K562 (cell line): Measurements from ENCODE around the gene FOXJ2. TPM values are rescaled to one million over a fixed set of nuclear protein-coding genes. Genes with fewer than 3 reads are reported as not detected.

Experiments
- CBX2 ChIP-seq: fragments of 200-600 bp; sonication (generic); IDR thresholded peaks from one replicate; pipeline ENCODE4 v1.6.1; 2012; ENCODE audit warnings: mild to moderate bottlenecking, low read length, inconsistent platforms; ENCODE audit not compliant: insufficient read depth, poor library complexity, severe bottlenecking
- ESRRA ChIP-seq: fragments of 450-650 bp; IDR thresholded peaks from 2 replicates; pipeline ENCODE4 v1.6.1; 2014; ENCODE audit warnings: low read depth, mild to moderate bottlenecking, moderate library complexity, borderline replicate concordance
- FIP1L1 ChIP-seq: fragments of 200-400 bp; formaldehyde crosslinking; IDR thresholded peaks from 2 replicates; pipeline ENCODE4 v1.6.1; 2018; ENCODE audit warnings: mild to moderate bottlenecking, low read depth, low read length; ENCODE audit not compliant: poor library complexity, severe bottlenecking
- IRF2 ChIP-seq: sonication (generic); formaldehyde crosslinking; IDR thresholded peaks from 2 replicates; pipeline ENCODE4 v1.8.1; 2022; ENCODE audit warnings: mild to moderate bottlenecking, missing genetic modification reagents
- KDM5B ChIP-seq: fragments of 200-600 bp; sonication (generic); IDR thresholded peaks from 2 replicates; pipeline ENCODE4 v1.6.1; 2012; ENCODE audit warnings: low read depth, mild to moderate bottlenecking, moderate library complexity, low read length, control low read depth, inconsistent platforms; ENCODE audit not compliant: insufficient replicate concordance
- KLF13 ChIP-seq: fragments of 450-650 bp; IDR thresholded peaks from 2 replicates; pipeline ENCODE4 v1.6.1; 2016; ENCODE audit warnings: missing genetic modification characterization, low read depth, mild to moderate bottlenecking, missing compliant biosample characterization, moderate library complexity, borderline replicate concordance
- PHF20 ChIP-seq: fragments of 450-650 bp; IDR thresholded peaks from 2 replicates; pipeline ENCODE4 v1.6.1; 2018; ENCODE audit not compliant: partially characterized antibody
- PML ChIP-seq: IDR thresholded peaks from 2 replicates; pipeline ENCODE4 v1.6.1; 2012; ENCODE audit warnings: low read length, inconsistent platforms
- PRPF4 ChIP-seq: fragments of 200-400 bp; formaldehyde crosslinking; IDR thresholded peaks from one replicate; pipeline ENCODE4 v1.6.1; 2017; ENCODE audit warnings: low read length, low read depth, mild to moderate bottlenecking; ENCODE audit not compliant: insufficient read depth, poor library complexity, severe bottlenecking
- PTTG1 ChIP-seq: fragments of 450-650 bp; IDR thresholded peaks from 2 replicates; pipeline ENCODE4 v1.6.1; 2016; ENCODE audit warnings: low read depth, mild to moderate bottlenecking, missing genetic modification characterization, missing compliant biosample characterization
- RERE ChIP-seq: sonication (generic); formaldehyde crosslinking; IDR thresholded peaks from 2 replicates; pipeline ENCODE4 v1.8.0; 2023; ENCODE audit warnings: missing genetic modification reagents, mild to moderate bottlenecking, borderline replicate concordance
- SIX5 ChIP-seq, 2 experiments: IDR thresholded peaks; 2 replicates each; pipeline ENCODE4 v1.6.1; 2011; ENCODE audit warnings: low read length in 2 of 2, borderline replicate concordance in 1 of 2, low read depth in 1 of 2, mild to moderate bottlenecking in 1 of 2, moderate library complexity in 1 of 2; ENCODE audit not compliant: insufficient read depth in 1 of 2
- SP1 ChIP-seq: sonication (generic); formaldehyde crosslinking; IDR thresholded peaks from 2 replicates; pipeline ENCODE4 v1.8.1; 2022; ENCODE audit warnings: mild to moderate bottlenecking, missing genetic modification reagents
- TGIF2 ChIP-seq: sonication (generic); formaldehyde crosslinking; IDR thresholded peaks from 2 replicates; pipeline ENCODE4 v1.8.1; 2022; ENCODE audit warnings: mild to moderate bottlenecking, missing genetic modification reagents, moderate library complexity
- ZBTB43 ChIP-seq: sonication (generic); formaldehyde crosslinking; IDR thresholded peaks from 2 replicates; pipeline ENCODE4 v1.8.0; 2023; ENCODE audit warnings: mild to moderate bottlenecking, missing genetic modification reagents
- ZNF449 ChIP-seq: fragments of 250-450 bp; sonication (Bioruptor Pico); IDR thresholded peaks from 2 replicates; pipeline ENCODE4 v1.8.0; 2022; ENCODE audit warnings: moderate library complexity, mild to moderate bottlenecking, inconsistent platforms
- ZNF561 ChIP-seq: fragments of 450-650 bp; formaldehyde crosslinking; conservative IDR thresholded peaks from 2 replicates; pipeline ENCODE4 v1.4.0; 2020; ENCODE audit warnings: mild to moderate bottlenecking, moderate library complexity
- ZNF699 ChIP-seq: fragments of 250-450 bp; sonication (Bioruptor Pico); IDR thresholded peaks from 2 replicates; pipeline ENCODE4 v1.8.0; 2021; ENCODE audit warnings: mild to moderate bottlenecking, moderate library complexity; ENCODE audit not compliant: insufficient replicate concordance
- polyA plus RNA-seq, 8 experiments: library from polyadenylated mRNA; depleted of rRNA in 4 of 8; stranded (reverse) in 5 of 8; unstranded in 3 of 8; fragments of >200 nt; fragmentation: Nextera tagmentation in 2 of 8; fragmentation: Illumina TruSeq in 1 of 8; extraction: Ambion mirVana in 2 of 8; extraction: Trizol in 1 of 8; gene quantifications; 2 replicates each; pipeline versions ENCODE4 v1.2.1 to v1.2.3, GENCODE V29; 2011 to 2014; ENCODE audit warnings: inconsistent platforms in 1 of 8, missing spikeins in 1 of 8
- total RNA-seq, 7 experiments: library from RNA; depleted of rRNA in 6 of 7; stranded (reverse); fragments of >200 nt in 6 of 7; fragmentation: Illumina TruSeq in 2 of 7; extraction: Trizol in 2 of 7; gene quantifications; 2 replicates each; pipeline versions ENCODE4 v1.2.1 to v1.2.3, GENCODE V29; 2011 to 2021; ENCODE audit warnings: low replicate concordance in 1 of 7

Gene FOXJ2
- total and polyA plus RNA-seq, 9 of the 15 experiments (the other 6 are each of a cell fraction or from before 2014, with no cell fraction given), result 1.0 to 7.5 (median 2.4) TPM

GRCh38 chr12:8026291-8026900 is 6.1 kb upstream of the FOXJ2 start (continued):
- TF ChIP-seq RERE (CRISPR knock-in tag) (no peak), SP1 (CRISPR knock-in tag) (peak; percentile 75), FIP1L1 (no peak), ZNF449 (CRISPR knock-in tag) (no peak), PML (peak; percentile 43; the same call in 1 of the 2 replicates), ZNF561 (no peak), IRF2 (CRISPR knock-in tag) (no peak), KLF13 (tag) (no peak), PRPF4 (no peak), TGIF2 (no peak), PHF20 (peak; percentile 59), ZBTB43 (CRISPR knock-in tag) (no peak), KDM5B (no peak), PTTG1 (tag) (no peak), ZNF699 (CRISPR knock-in tag) (no peak), SIX5 (IDR thresholded peaks at IDR 0.05; ENCODE audit: borderline replicate concordance in 1 of 2, insufficient read depth in 1 of 2, low read depth in 1 of 2, low read length in 2 of 2) (no peak), CBX2 (no peak), ESRRA (no peak)
